Sigmoid colon (tissue), 7 donors: ENCODE results near the gene KLK14. TPM values are rescaled to one million over a fixed set of nuclear protein-coding genes. Genes with fewer than 3 reads are reported as not detected.

ENCODE experiments used
- DNase-seq: peaks from one replicate; pipeline ENCODE4 v3.0.0-alpha.2; 2019
- H3K27ac ChIP-seq, 4 donors: fragments of 200-600 bp; sonication (generic); one replicate each; pipeline ENCODE4 v1.5.1; 2016 to 2019; ENCODE audit warnings: mild to moderate bottlenecking in 1 of 4
- H3K27me3 ChIP-seq, 3 donors: fragments of 200-600 bp; sonication (generic); one replicate each; pipeline ENCODE4 v1.5.1; 2019; ENCODE audit warnings: mild to moderate bottlenecking in 1 of 3
- H3K36me3 ChIP-seq, 4 donors: fragments of 200-600 bp; sonication (generic); one replicate each; pipeline ENCODE4 v1.5.1; 2016 to 2019
- H3K4me1 ChIP-seq, 4 donors: fragments of 200-600 bp; sonication (generic); one replicate each; pipeline ENCODE4 v1.5.1; 2017 to 2019
- H3K4me3 ChIP-seq, 4 donors: fragments of 200-600 bp; sonication (generic); one replicate each; pipeline ENCODE4 v1.5.1; 2017 to 2019; ENCODE audit warnings: mild to moderate bottlenecking in 2 of 4, moderate library complexity in 1 of 4
- H3K9me3 ChIP-seq, 4 donors: fragments of 200-600 bp in 3 of 4; sonication (generic) in 3 of 4; one replicate each; pipeline versions ENCODE4 v1.5.1 to v1.6.1; 2013 to 2019
- EP300 ChIP-seq, 4 donors: sonication (generic); formaldehyde crosslinking; IDR thresholded peaks; one replicate each; pipeline ENCODE4 v1.6.1; 2017; ENCODE audit warnings: antibody characterized with exemption in 4 of 4
- POLR2A ChIP-seq, 2 donors: fragments of 450-650 bp; IDR thresholded peaks; one replicate each; pipeline ENCODE4 v1.6.1; 2016; ENCODE audit warnings: antibody characterized with exemption in 2 of 2, mild to moderate bottlenecking in 2 of 2, moderate library complexity in 2 of 2
- POLR2AphosphoS5 ChIP-seq, 4 donors: sonication (generic); formaldehyde crosslinking; IDR thresholded peaks; one replicate each; pipeline ENCODE4 v1.6.1; 2017; ENCODE audit warnings: antibody characterized with exemption in 4 of 4
- WGBS, 2 donors: extraction: QIAGEN DNeasy Blood & Tissue Kit; methylation state at CpG; one replicate each; pipeline ENCODE4 v1.1.7; 2013; 5-methylcytosine and 5-hydroxymethylcytosine counted together
- intact Hi-C: fragments of 100-400 bp; cut with DNase I; formaldehyde crosslinking; loops from one replicate; pipeline ENCODE4 v1.15.1; 2023
- polyA plus RNA-seq, 3 donors: library from polyadenylated mRNA; stranded (reverse); fragments of 200-250 nt; gene quantifications; one replicate each; pipeline ENCODE4 v1.2.3, GENCODE V29; 2013
- total RNA-seq, 4 donors: library from RNA; depleted of rRNA; stranded (reverse); fragments of >200 nt; gene quantifications; one replicate each; pipeline ENCODE4 v1.1.0, GENCODE V29; 2016
- TF ChIP-seq, protein P1 (sequence below), 4 experiments: fragments of 450-650 bp in 3 of 4; fragments of 200-600 bp in 1 of 4; IDR thresholded peaks; one replicate each; pipeline ENCODE4 v1.5.1; 2016 to 2019; ENCODE audit warnings: antibody characterized with exemption in 4 of 4, mild to moderate bottlenecking in 3 of 4, moderate library complexity in 2 of 4
- donor health status: healthy with polysubstance abuse.
- donor health status: Bipolar disorder and iron deficiency.
- donor health status: healthy.

Gene KLK14
- total and polyA plus RNA-seq, 7 donors: 0.51 TPM; not detected in 6

DNA sequence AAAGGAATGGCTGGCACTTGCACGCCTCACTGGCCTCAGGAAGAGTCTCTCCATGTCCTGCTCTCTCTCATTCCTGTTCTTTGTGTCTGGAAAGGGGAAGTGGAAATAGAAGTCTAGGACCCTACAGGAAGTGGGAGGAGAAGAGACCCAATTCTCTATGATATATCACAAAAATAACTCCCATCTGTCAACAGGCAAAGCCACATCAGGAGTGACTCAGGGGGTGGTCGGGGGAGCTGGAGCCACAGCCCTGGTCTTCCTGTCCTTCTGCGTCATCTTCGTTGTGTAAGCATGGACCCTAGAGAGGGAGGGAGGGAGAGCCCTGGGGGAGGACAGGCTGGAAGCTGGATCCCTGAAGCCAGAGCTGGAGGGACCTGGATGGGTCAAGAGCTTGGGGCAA is 45.1 kb upstream of the KLK14 start:
- H3K4me3 ChIP-seq: no peak overlapping the region
- TF ChIP-seq, protein P1, sequence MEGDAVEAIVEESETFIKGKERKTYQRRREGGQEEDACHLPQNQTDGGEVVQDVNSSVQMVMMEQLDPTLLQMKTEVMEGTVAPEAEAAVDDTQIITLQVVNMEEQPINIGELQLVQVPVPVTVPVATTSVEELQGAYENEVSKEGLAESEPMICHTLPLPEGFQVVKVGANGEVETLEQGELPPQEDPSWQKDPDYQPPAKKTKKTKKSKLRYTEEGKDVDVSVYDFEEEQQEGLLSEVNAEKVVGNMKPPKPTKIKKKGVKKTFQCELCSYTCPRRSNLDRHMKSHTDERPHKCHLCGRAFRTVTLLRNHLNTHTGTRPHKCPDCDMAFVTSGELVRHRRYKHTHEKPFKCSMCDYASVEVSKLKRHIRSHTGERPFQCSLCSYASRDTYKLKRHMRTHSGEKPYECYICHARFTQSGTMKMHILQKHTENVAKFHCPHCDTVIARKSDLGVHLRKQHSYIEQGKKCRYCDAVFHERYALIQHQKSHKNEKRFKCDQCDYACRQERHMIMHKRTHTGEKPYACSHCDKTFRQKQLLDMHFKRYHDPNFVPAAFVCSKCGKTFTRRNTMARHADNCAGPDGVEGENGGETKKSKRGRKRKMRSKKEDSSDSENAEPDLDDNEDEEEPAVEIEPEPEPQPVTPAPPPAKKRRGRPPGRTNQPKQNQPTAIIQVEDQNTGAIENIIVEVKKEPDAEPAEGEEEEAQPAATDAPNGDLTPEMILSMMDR (IDR thresholded peaks at IDR 0.05): no peak
- TF ChIP-seq POLR2A (IDR thresholded peaks at IDR 0.05): peak in 1 of 2 donors; percentile 21
- peak in 3 of 4 donors; percentile 48 to 69 (median 55) for TF ChIP-seq POLR2AphosphoS5 (IDR thresholded peaks at IDR 0.05)
- H3K36me3 ChIP-seq: no peaks in the 10 kb centered on the region
- DNase-seq: peak; percentile 79
- intact Hi-C loops: no loop called here
- WGBS, 2 donors: 51 to 80% methylated on average over 4 of the region's 4 CpGs
- H3K27ac ChIP-seq: peak overlapping the region in 1 of 4 donors; percentile 48
- peaks cover 0 to 36% (median 0%) of the 10 kb centered on the region in 3 donors for H3K27me3 ChIP-seq
- H3K4me1 ChIP-seq: no peaks in the 10 kb centered on the region
- H3K9me3 ChIP-seq: no peaks in the 10 kb centered on the region

DNA sequence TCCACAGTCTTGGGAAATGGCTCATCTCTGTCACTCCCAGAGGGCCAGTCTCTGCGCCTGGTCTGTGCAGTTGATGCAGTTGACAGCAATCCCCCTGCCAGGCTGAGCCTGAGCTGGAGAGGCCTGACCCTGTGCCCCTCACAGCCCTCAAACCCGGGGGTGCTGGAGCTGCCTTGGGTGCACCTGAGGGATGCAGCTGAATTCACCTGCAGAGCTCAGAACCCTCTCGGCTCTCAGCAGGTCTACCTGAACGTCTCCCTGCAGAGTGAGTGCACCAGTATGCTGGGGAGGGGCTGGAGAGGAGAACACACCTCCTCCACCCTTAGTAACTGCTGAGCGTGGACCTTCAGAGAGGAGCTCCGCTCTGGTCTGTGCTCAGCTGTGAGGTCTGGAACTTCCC is 44.3 kb upstream of the KLK14 start:
- Histone ChIP-seq H3K27me3 (peaks cover 0 to 35% (median 0%) of the 10 kb centered on the region in 3 donors), H3K9me3 (no peaks in the 10 kb centered on the region), H3K4me1 (no peaks in the 10 kb centered on the region), H3K27ac (peak overlapping the region; percentile 5 to 39 (median 13)), H3K4me3 (peak overlapping the region in 1 of 4 donors; percentile 29), H3K36me3 (no peaks in the 10 kb centered on the region)
- TF ChIP-seq, protein P1 (IDR thresholded peaks at IDR 0.05): no peak
- TF ChIP-seq EP300 (IDR thresholded peaks at IDR 0.05) (no peak), POLR2A (IDR thresholded peaks at IDR 0.05) (no peak), POLR2AphosphoS5 (IDR thresholded peaks at IDR 0.05) (no peak)
- DNase-seq: peak; percentile 56
- intact Hi-C loops: no loop called here
- WGBS, 2 donors: 76 to 79% methylated on average over 6 of the region's 6 CpGs

DNA sequence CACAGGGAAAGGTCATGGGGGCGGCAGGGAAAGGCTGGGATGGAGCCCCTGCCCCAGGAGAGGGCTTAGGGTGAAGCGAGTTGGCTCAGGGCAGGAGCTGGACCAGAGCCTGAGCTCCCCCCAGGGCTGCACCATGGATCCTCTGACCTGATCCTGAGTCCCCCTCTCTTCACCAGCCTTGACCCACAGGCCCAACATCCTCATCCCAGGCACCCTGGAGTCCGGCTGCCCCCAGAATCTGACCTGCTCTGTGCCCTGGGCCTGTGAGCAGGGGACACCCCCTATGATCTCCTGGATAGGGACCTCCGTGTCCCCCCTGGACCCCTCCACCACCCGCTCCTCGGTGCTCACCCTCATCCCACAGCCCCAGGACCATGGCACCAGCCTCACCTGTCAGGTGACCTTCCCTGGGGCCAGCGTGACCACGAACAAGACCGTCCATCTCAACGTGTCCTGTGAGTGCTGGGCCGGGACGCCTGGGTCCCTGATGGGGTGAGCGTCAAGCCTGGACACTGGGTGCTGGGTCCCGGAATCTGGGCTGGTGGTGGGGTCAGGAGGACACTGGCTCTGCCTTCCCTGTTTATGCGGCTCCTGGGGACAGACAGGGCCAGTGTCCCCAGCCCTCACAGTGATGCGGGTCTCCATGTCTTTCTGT is 42.9 kb upstream of the KLK14 start:
- no peaks in the 10 kb centered on the region for H3K36me3 ChIP-seq
- H3K27me3 ChIP-seq: peaks cover 0 to 23% (median 0%) of the 10 kb centered on the region in 3 donors
- H3K4me1 ChIP-seq: no peaks in the 10 kb centered on the region
- TF ChIP-seq, protein P1 (IDR thresholded peaks at IDR 0.05): no peak
- TF ChIP-seq POLR2A (IDR thresholded peaks at IDR 0.05): no peak
- TF ChIP-seq EP300 (IDR thresholded peaks at IDR 0.05): no peak
- TF ChIP-seq POLR2AphosphoS5 (IDR thresholded peaks at IDR 0.05): no peak
- intact Hi-C loops: no loop called here
- H3K4me3 ChIP-seq: peak overlapping the region in 2 of 4 donors; percentile 28 to 29
- 87 to 92% methylated on average over 16 of the region's 16 CpGs for WGBS, 2 donors
- H3K27ac ChIP-seq: peak overlapping the region; percentile 8 to 54 (median 28)
- DNase-seq: peak; percentile 56
- no peaks in the 10 kb centered on the region for H3K9me3 ChIP-seq

DNA sequence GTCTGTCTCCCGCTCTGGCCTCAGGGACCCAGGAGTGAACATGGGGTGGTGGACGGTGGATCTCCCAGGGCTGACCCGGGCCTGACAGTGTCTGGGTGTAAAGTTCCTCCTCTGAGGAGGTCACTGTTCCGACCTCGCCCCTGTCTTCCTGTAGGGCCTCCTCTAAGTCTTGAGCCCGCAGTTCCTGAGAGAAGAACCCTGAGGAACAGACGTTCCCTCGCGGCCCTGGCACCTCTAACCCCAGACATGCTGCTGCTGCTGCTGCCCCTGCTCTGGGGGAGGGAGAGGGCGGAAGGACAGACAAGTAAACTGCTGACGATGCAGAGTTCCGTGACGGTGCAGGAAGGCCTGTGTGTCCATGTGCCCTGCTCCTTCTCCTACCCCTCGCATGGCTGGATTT is 42.0 kb upstream of the KLK14 start, which contains the start of gene SIGLEC9:
Gene SIGLEC9, plus strand, starts transcription at position 178 of the 400 bp plus-strand sequence. Its CDS starts 69 bp downstream, at position 247.
- intact Hi-C loops: no loop called here
- Histone ChIP-seq H3K27ac (peak within 1 kb of the TSS; percentile 24 to 54 (median 41)), H3K9me3 (no peaks in the 10 kb centered on the region), H3K4me3 (peak within 1 kb of the TSS in 2 of 4 donors; percentile 28 to 29), H3K36me3 (no peaks in the 10 kb centered on the region), H3K4me1 (no peaks in the 10 kb centered on the region), H3K27me3 (peaks cover 0 to 23% (median 0%) of the 10 kb centered on the region in 3 donors)
- peak; percentile 81 for DNase-seq
- WGBS, 2 donors: 66 to 72% methylated on average over 14 of the region's 14 CpGs
- peak in 2 of 4 donors; percentile 17 to 33 for TF ChIP-seq POLR2AphosphoS5 (IDR thresholded peaks at IDR 0.05)
- TF ChIP-seq, protein P1 (IDR thresholded peaks at IDR 0.05): no peak
